Kidney (tissue), 14 donors: ENCODE results near the gene IMMP1L. TPM values are rescaled to one million over a fixed set of nuclear protein-coding genes. Genes with fewer than 3 reads are reported as not detected.

Experiments used
- DNase-seq, 5 donors: peaks; one replicate each; pipeline ENCODE4 v3.0.0-alpha.2; 2013 to 2020
- FAIRE-seq: peaks from 2 replicates; lab custom pipeline; 2012; peaks lifted over from hg19 to GRCh38; lab: Jason Lieb, UNC
- H3K27ac ChIP-seq, 2 donors: one replicate each; pipeline ENCODE4 v1.7.0; 2013; ENCODE audit warnings: low read depth in 2 of 2, low read length in 2 of 2, inconsistent platforms in 1 of 2
- H3K27me3 ChIP-seq: one replicate; pipeline ENCODE4 v1.7.1; 2013; ENCODE audit warnings: low read length, inconsistent platforms; ENCODE audit not compliant: control insufficient read depth, insufficient read depth
- H3K36me3 ChIP-seq, 3 donors: one replicate each; pipeline versions ENCODE4 v1.7.0 to v1.7.1; 2013; ENCODE audit warnings: low read length in 3 of 3, control low read depth in 1 of 3, inconsistent platforms in 1 of 3; ENCODE audit not compliant: insufficient read depth in 3 of 3, control insufficient read depth in 2 of 3
- H3K4me1 ChIP-seq, 3 donors: one replicate each; pipeline versions ENCODE4 v1.7.0 to v1.7.1; 2013; ENCODE audit warnings: low read length in 3 of 3, inconsistent platforms in 1 of 3, low read depth in 1 of 3; ENCODE audit not compliant: control insufficient read depth in 2 of 3, insufficient read depth in 2 of 3
- H3K4me3 ChIP-seq, 3 donors: one replicate each; pipeline versions ENCODE4 v1.7.0 to v1.8.1; 2013; ENCODE audit warnings: low read length in 3 of 3, control low read depth in 1 of 3, inconsistent platforms in 1 of 3
- H3K9ac ChIP-seq, 3 donors: one replicate each; pipeline versions ENCODE4 v1.7.0 to v1.7.1; 2013; ENCODE audit warnings: low read length in 3 of 3, control low read depth in 1 of 3, inconsistent platforms in 1 of 3
- H3K9me3 ChIP-seq, 3 donors: one replicate each; pipeline versions ENCODE4 v1.7.0 to v1.7.1; 2013; ENCODE audit warnings: low read length in 3 of 3, control low read depth in 1 of 3, inconsistent platforms in 1 of 3; ENCODE audit not compliant: control insufficient read depth in 2 of 3, insufficient read depth in 1 of 3
- CTCF ChIP-seq: IDR thresholded peaks from 3 replicates; pipeline ENCODE4 v1.5.1; 2012; ENCODE audit warnings: mild to moderate bottlenecking, moderate library complexity, borderline replicate concordance; ENCODE audit not compliant: insufficient read depth; ENCODE audit errors: extremely low read depth
- intact Hi-C: fragments of 100-400 bp; cut with DNase I; formaldehyde crosslinking; loops from one replicate; pipeline ENCODE4 v1.11.1; 2022
- polyA plus RNA-seq: library from polyadenylated mRNA; stranded (reverse); fragments of 350-450 nt; fragmentation: Illumina TruSeq; extraction: RNeasy Lipid Tissue Mini Kit (QIAGEN cat#74804); gene quantifications from one replicate; pipeline ENCODE4 v1.2.3, GENCODE V29; 2014; ENCODE audit warnings: low read depth, low replicate concordance; ENCODE audit not compliant: insufficient read depth
- total RNA-seq: library from RNA; stranded (reverse); fragmentation: NEBNext Ultra II Directional; extraction: Animal tissue kit (Norgen Biotek cat#: 25700); gene quantifications from one replicate; pipeline ENCODE4 v1.2.1, GENCODE V29; 2021
- donor health status: control.
- donor health status: control.
- donor health status: control.
- donor health status: control.
- donor health status: control.
- donor health status: DM: yes; HTN: yes; CAD: no.
- donor health status: Normal renal cell carcinoma (clear cell type).

The IMMP1L gene
- total and polyA plus RNA-seq, 2 donors from 2014 or later, result 23.8 to 127 TPM

- TF ChIP-seq CTCF, result no peak
- no peaks in the 10 kb centered on the region for H3K4me1 ChIP-seq
- intact Hi-C loops, result no loop called here
- H3K4me3 ChIP-seq, result no peak overlapping the region
- no peak overlapping the region for H3K27ac ChIP-seq
- FAIRE-seq, result no peak
- H3K27me3 ChIP-seq, result no peaks in the 10 kb centered on the region
- no peak overlapping the region for H3K9ac ChIP-seq
- no peak for DNase-seq
- H3K9me3 ChIP-seq, result no peaks in the 10 kb centered on the region
- no peaks in the 10 kb centered on the region for H3K36me3 ChIP-seq
Measured at GRCh38 chr11:31484497-31484896, 24.9 kb downstream of the IMMP1L start.

- Histone ChIP-seq H3K9me3 (no peaks in the 10 kb centered on the region), H3K27ac (no peak overlapping the region), H3K9ac (no peak overlapping the region), H3K4me1 (no peaks in the 10 kb centered on the region), H3K27me3 (no peaks in the 10 kb centered on the region), H3K36me3 (no peaks in the 10 kb centered on the region), H3K4me3 (no peak overlapping the region)
- intact Hi-C loops, result no loop called here
- no peak for TF ChIP-seq CTCF
- FAIRE-seq (no peak), DNase-seq (no peak)
Measured at GRCh38 chr11:31480930-31481329, 28.5 kb downstream of the IMMP1L start.

GRCh38 chr11:31479066-31479465 lies 30.4 kb downstream of the IMMP1L start:
- Histone ChIP-seq H3K9me3 (no peaks in the 10 kb centered on the region), H3K4me1 (no peaks in the 10 kb centered on the region), H3K27ac (no peak overlapping the region), H3K36me3 (no peaks in the 10 kb centered on the region), H3K27me3 (no peaks in the 10 kb centered on the region), H3K4me3 (no peak overlapping the region), H3K9ac (no peak overlapping the region)
- intact Hi-C loops, result no loop called here
- DNase-seq (no peak), FAIRE-seq (no peak)
- TF ChIP-seq CTCF, result no peak

GRCh38 chr11:31478223-31478590 lies 31.2 kb downstream of the IMMP1L start:
- intact Hi-C loops, result no loop called here
- H3K9ac ChIP-seq, result no peak overlapping the region
- FAIRE-seq, result no peak
- H3K36me3 ChIP-seq, result no peaks in the 10 kb centered on the region
- H3K27me3 ChIP-seq, result no peaks in the 10 kb centered on the region
- TF ChIP-seq CTCF, result no peak
- H3K4me3 ChIP-seq, result no peak overlapping the region
- H3K4me1 ChIP-seq, result no peaks in the 10 kb centered on the region
- DNase-seq, result no peak
- no peaks in the 10 kb centered on the region for H3K9me3 ChIP-seq
- H3K27ac ChIP-seq, result no peak overlapping the region
